HEK293 (cell line): Measurements from ENCODE around the gene MANF.

Experiments used
- CTCF ChIA-PET: fragments of 350-600 bp; formaldehyde crosslinking; extraction: SDS; loops from one replicate; lab custom pipeline; 2021; ENCODE audit warnings: antibody characterized with exemption; lab: Yijun Ruan, JAX
- POLR2A ChIA-PET: fragments of 300-600 bp; formaldehyde crosslinking; extraction: SDS; loops from one replicate; lab custom pipeline; 2020; ENCODE audit warnings: antibody characterized with exemption, inconsistent platforms; lab: Yijun Ruan, JAX
- H3K27ac ChIP-seq: fragments of 200-500 bp; sonication (Bioruptor generic); 2 replicates; pipeline ENCODE4 v1.5.1; 2014; ENCODE audit warnings: low read depth, low read length, control low read depth, inconsistent platforms; ENCODE audit errors: extremely low read depth
- H3K36me3 ChIP-seq, 2 experiments: fragments of 200-500 bp in 1 of 2; sonication (Bioruptor generic) in 1 of 2; 1 replicate in 1 of 2; 2 replicates in 1 of 2; pipeline ENCODE4 v1.5.1; 2014 to 2017; ENCODE audit warnings: inconsistent platforms in 2 of 2, low read length in 2 of 2; ENCODE audit not compliant: control insufficient read depth in 2 of 2, insufficient read depth in 1 of 2
- H3K4me1 ChIP-seq: fragments of 200-500 bp; sonication (Bioruptor generic); 2 replicates; pipeline ENCODE4 v1.5.1; 2014; ENCODE audit warnings: mild to moderate bottlenecking, low read length, inconsistent platforms; ENCODE audit not compliant: control insufficient read depth, insufficient read depth
- H3K4me3 ChIP-seq: 2 replicates; pipeline ENCODE4 v1.5.1; 2011; ENCODE audit warnings: low read depth, mild to moderate bottlenecking, control low read depth, low read length, moderate library complexity
- H3K9me3 ChIP-seq: fragments of 200-500 bp; sonication (Bioruptor generic); 2 replicates; pipeline ENCODE4 v1.5.1; 2014; ENCODE audit warnings: low read depth, low read length, inconsistent platforms; ENCODE audit not compliant: control insufficient read depth, insufficient read depth
- GFI1B ChIP-seq: fragments of 450-650 bp; formaldehyde crosslinking; IDR thresholded peaks from 2 replicates; pipeline ENCODE4 v1.5.1; 2016; ENCODE audit warnings: missing biosample characterization, missing genetic modification characterization
- KLF10 ChIP-seq: fragments of 450-650 bp; IDR thresholded peaks from 2 replicates; pipeline ENCODE4 v1.5.1; 2018; ENCODE audit warnings: missing biosample characterization, mild to moderate bottlenecking, missing genetic modification characterization
- REPIN1 ChIP-seq: fragments of 450-650 bp; formaldehyde crosslinking; IDR thresholded peaks from 2 replicates; pipeline ENCODE4 v1.5.1; 2017; ENCODE audit warnings: missing biosample characterization, missing genetic modification characterization, low read depth
- YY2 ChIP-seq: fragments of 450-650 bp; formaldehyde crosslinking; IDR thresholded peaks from 2 replicates; pipeline ENCODE4 v1.5.1; 2016; ENCODE audit warnings: missing biosample characterization, missing genetic modification characterization
- ZFP37 ChIP-seq: fragments of 450-650 bp; formaldehyde crosslinking; IDR thresholded peaks from 2 replicates; pipeline ENCODE4 v1.5.1; 2016; ENCODE audit warnings: missing biosample characterization, missing genetic modification characterization
- ZNF133 ChIP-seq: fragments of 450-650 bp; formaldehyde crosslinking; IDR thresholded peaks from 2 replicates; pipeline ENCODE4 v1.5.1; 2016; ENCODE audit warnings: missing biosample characterization, missing genetic modification characterization
- ZNF184 ChIP-seq: fragments of 450-650 bp; IDR thresholded peaks from 2 replicates; pipeline ENCODE4 v1.5.1; 2018; ENCODE audit warnings: missing biosample characterization, mild to moderate bottlenecking, missing genetic modification characterization
- ZNF23 ChIP-seq: fragments of 450-650 bp; formaldehyde crosslinking; IDR thresholded peaks from 2 replicates; pipeline ENCODE4 v1.5.1; 2016; ENCODE audit warnings: missing biosample characterization, missing genetic modification characterization, borderline replicate concordance
- ZNF558 ChIP-seq: fragments of 450-650 bp; formaldehyde crosslinking; IDR thresholded peaks from 2 replicates; pipeline ENCODE4 v1.5.1; 2016; ENCODE audit warnings: missing biosample characterization, missing genetic modification characterization
- ZNF571 ChIP-seq: fragments of 450-650 bp; formaldehyde crosslinking; IDR thresholded peaks from 2 replicates; pipeline ENCODE4 v1.5.0; 2017; ENCODE audit warnings: missing biosample characterization, missing genetic modification characterization
- ZNF585B ChIP-seq: fragments of 450-650 bp; formaldehyde crosslinking; IDR thresholded peaks from 2 replicates; pipeline ENCODE4 v1.5.1; 2016; ENCODE audit warnings: missing biosample characterization, missing genetic modification characterization
- ZNF621 ChIP-seq: fragments of 450-650 bp; formaldehyde crosslinking; IDR thresholded peaks from 2 replicates; pipeline ENCODE4 v1.5.1; 2017; ENCODE audit warnings: missing biosample characterization, missing genetic modification characterization
- ZNF654 ChIP-seq: fragments of 450-650 bp; formaldehyde crosslinking; IDR thresholded peaks from 2 replicates; pipeline ENCODE4 v1.5.1; 2016; ENCODE audit warnings: low read depth, missing biosample characterization, missing genetic modification characterization
- ZNF660 ChIP-seq: fragments of 450-650 bp; IDR thresholded peaks from 2 replicates; pipeline ENCODE4 v1.5.1; 2018; ENCODE audit warnings: missing biosample characterization, mild to moderate bottlenecking, missing genetic modification characterization
- ZNF701 ChIP-seq: fragments of 450-650 bp; formaldehyde crosslinking; IDR thresholded peaks from 2 replicates; pipeline ENCODE4 v1.5.1; 2016; ENCODE audit warnings: missing biosample characterization, missing genetic modification characterization
- ZNF776 ChIP-seq: fragments of 450-650 bp; formaldehyde crosslinking; IDR thresholded peaks from 2 replicates; pipeline ENCODE4 v1.5.0; 2017; ENCODE audit warnings: missing biosample characterization, missing genetic modification characterization, borderline replicate concordance
- ZNF830 ChIP-seq: fragments of 450-650 bp; IDR thresholded peaks from 2 replicates; pipeline ENCODE4 v1.5.0; 2018; ENCODE audit warnings: missing biosample characterization, missing genetic modification characterization, low read depth, mild to moderate bottlenecking, moderate library complexity
- TF ChIP-seq, protein P1 (sequence below): fragments of 450-650 bp; formaldehyde crosslinking; IDR thresholded peaks from 2 replicates; pipeline ENCODE4; 2016; ENCODE audit warnings: missing biosample characterization, missing genetic modification characterization
- TF ChIP-seq, protein P2 (sequence below): fragments of 450-650 bp; formaldehyde crosslinking; IDR thresholded peaks from 2 replicates; pipeline ENCODE4 v1.5.1; 2016; ENCODE audit warnings: missing biosample characterization, missing genetic modification characterization, borderline replicate concordance
- TF ChIP-seq, protein P3 (sequence below): fragments of 450-650 bp; formaldehyde crosslinking; IDR thresholded peaks from 2 replicates; pipeline ENCODE4 v1.5.1; 2016; ENCODE audit warnings: missing biosample characterization, missing genetic modification characterization, low read depth

MANF gene

DNA sequence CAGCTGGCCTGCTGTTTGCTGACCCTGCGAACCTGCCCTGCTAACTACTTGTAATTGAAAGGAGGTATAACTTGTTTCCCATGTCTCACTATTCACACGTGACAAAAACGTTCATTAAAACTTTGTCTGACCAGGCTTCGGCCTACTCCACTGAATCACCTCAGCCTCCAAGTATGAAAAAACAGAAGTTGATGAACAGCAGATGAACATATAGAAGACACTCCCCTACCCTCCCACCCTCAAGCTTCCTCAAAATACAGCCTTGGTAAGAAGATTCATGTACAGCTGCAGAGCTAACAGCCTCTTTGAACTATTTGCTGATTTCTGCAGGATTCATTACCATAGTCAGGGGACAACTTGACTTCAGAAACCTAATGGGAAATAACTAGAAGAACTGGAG, 16.6 kb downstream of the MANF start (continued):
- TF ChIP-seq, protein P1, sequence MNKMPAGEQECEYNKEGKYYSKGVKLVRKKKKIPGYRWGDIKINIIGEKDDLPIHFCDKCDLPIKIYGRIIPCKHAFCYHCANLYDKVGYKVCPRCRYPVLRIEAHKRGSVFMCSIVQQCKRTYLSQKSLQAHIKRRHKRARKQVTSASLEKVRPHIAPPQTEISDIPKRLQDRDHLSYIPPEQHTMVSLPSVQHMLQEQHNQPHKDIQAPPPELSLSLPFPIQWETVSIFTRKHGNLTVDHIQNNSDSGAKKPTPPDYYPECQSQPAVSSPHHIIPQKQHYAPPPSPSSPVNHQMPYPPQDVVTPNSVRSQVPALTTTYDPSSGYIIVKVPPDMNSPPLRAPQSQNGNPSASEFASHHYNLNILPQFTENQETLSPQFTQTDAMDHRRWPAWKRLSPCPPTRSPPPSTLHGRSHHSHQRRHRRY (tag by site-specific recombination) = no peak
- TF ChIP-seq, protein P2, sequence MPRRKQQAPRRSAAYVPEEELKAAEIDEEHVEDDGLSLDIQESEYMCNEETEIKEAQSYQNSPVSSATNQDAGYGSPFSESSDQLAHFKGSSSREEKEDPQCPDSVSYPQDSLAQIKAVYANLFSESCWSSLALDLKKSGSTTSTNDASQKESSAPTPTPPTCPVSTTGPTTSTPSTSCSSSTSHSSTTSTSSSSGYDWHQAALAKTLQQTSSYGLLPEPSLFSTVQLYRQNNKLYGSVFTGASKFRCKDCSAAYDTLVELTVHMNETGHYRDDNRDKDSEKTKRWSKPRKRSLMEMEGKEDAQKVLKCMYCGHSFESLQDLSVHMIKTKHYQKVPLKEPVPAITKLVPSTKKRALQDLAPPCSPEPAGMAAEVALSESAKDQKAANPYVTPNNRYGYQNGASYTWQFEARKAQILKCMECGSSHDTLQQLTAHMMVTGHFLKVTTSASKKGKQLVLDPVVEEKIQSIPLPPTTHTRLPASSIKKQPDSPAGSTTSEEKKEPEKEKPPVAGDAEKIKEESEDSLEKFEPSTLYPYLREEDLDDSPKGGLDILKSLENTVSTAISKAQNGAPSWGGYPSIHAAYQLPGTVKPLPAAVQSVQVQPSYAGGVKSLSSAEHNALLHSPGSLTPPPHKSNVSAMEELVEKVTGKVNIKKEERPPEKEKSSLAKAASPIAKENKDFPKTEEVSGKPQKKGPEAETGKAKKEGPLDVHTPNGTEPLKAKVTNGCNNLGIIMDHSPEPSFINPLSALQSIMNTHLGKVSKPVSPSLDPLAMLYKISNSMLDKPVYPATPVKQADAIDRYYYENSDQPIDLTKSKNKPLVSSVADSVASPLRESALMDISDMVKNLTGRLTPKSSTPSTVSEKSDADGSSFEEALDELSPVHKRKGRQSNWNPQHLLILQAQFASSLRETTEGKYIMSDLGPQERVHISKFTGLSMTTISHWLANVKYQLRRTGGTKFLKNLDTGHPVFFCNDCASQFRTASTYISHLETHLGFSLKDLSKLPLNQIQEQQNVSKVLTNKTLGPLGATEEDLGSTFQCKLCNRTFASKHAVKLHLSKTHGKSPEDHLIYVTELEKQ (tag by site-specific recombination) = no peak
- no peak for TF ChIP-seq GFI1B (tag by site-specific recombination)
- TF ChIP-seq ZNF23 (tag by site-specific recombination) = no peak

DNA sequence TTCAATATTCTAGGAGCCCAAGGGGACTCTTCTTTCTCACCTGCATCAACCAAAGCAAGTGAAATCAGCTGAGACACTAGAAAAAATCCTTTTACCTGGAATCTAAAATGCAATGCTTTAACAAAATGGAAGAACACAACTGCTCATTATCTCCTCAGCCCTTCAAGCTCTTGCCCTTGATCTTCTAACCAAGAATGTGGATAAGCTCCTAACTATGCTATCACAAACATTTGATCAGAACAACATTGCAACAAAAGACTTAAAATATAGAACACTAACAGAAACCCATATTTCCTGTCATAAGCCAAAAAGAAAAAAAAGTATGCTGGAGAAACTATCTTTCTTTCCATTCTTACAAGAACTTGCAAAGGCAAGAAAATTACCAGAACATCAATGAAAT, 18.6 kb downstream of the MANF start:
- Histone ChIP-seq H3K9me3 (no peaks in the 10 kb centered on the region), H3K4me3 (no peak overlapping the region), H3K27ac (no peak overlapping the region), H3K36me3 (peaks cover 0 to 57% of the 10 kb centered on the region in 2 experiments; a peak in 2 of 3 replicates)
- ChIA-PET POLR2A (no interaction called here), CTCF (interaction anchor here (0.6 kb wide), 1 partner anchor 831 kb away, joined by 3 read pairs; no protein-coding TSS in a partner anchor)
- TF ChIP-seq ZNF621 (tag by site-specific recombination) (no peak), ZNF585B (tag by site-specific recombination) (no peak), ZNF184 (tag by site-specific recombination) (no peak), ZNF133 (tag by site-specific recombination) (no peak), ZNF660 (tag by site-specific recombination) (no peak), ZNF558 (tag by site-specific recombination) (no peak), YY2 (tag by site-specific recombination) (no peak), ZFP37 (no peak), ZNF571 (tag by site-specific recombination) (no peak), REPIN1 (no peak), ZNF830 (tag by site-specific recombination) (no peak), ZNF701 (tag by site-specific recombination) (no peak), ZNF654 (no peak), ZNF776 (tag by site-specific recombination) (no peak), KLF10 (no peak)
- TF ChIP-seq, protein P3, sequence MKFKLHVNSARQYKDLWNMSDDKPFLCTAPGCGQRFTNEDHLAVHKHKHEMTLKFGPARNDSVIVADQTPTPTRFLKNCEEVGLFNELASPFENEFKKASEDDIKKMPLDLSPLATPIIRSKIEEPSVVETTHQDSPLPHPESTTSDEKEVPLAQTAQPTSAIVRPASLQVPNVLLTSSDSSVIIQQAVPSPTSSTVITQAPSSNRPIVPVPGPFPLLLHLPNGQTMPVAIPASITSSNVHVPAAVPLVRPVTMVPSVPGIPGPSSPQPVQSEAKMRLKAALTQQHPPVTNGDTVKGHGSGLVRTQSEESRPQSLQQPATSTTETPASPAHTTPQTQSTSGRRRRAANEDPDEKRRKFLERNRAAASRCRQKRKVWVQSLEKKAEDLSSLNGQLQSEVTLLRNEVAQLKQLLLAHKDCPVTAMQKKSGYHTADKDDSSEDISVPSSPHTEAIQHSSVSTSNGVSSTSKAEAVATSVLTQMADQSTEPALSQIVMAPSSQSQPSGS (tag by site-specific recombination) = no peak
- TF ChIP-seq, protein P1 (tag by site-specific recombination) = no peak
- TF ChIP-seq, all 188 proteins: peak for 0
- H3K4me1 ChIP-seq = no peaks in the 10 kb centered on the region
